HAP-1 (cell line): ENCODE data around the gene BCAP31.
"Not testable (repeated sequence)": the region's sequence is repeated elsewhere in the genome, so short reads cannot be mapped to it uniquely, and the experiment has no call there.

Experiments used
- DNase-seq, 2 experiments: peaks; one replicate each; pipeline ENCODE4 v3.0.0-alpha.2; 2016 to 2020; ENCODE audit warnings: low spot score in 2 of 2
- H3K27me3 ChIP-seq: fragments of 250-450 bp; sonication (Bioruptor Pico); 2 replicates; pipeline ENCODE4 v1.5.1; 2020; ENCODE audit warnings: low read depth, mild to moderate bottlenecking, moderate library complexity
- H3K36me3 ChIP-seq: fragments of 250-450 bp; sonication (Bioruptor Pico); replicated peaks from 2 replicates; pipeline ENCODE4 v1.5.1; 2020; ENCODE audit warnings: mild to moderate bottlenecking
- H3K4me1 ChIP-seq: fragments of 250-450 bp; sonication (Bioruptor Pico); 2 replicates; pipeline ENCODE4 v1.5.1; 2020; ENCODE audit warnings: mild to moderate bottlenecking
- H3K4me3 ChIP-seq: fragments of 250-450 bp; sonication (Bioruptor Pico); 2 replicates; pipeline ENCODE4 v1.5.1; 2020; ENCODE audit warnings: mild to moderate bottlenecking, moderate library complexity
- H3K9me3 ChIP-seq: fragments of 250-450 bp; sonication (Bioruptor Pico); 2 replicates; pipeline ENCODE4 v1.5.1; 2020; ENCODE audit warnings: mild to moderate bottlenecking, moderate library complexity
- in situ Hi-C: fragments of 300-500 bp; cut with MboI; formaldehyde crosslinking; loops from 3 replicates; pipeline ENCODE4 v1.14.3; 2020; ENCODE audit warnings: low sequenced_read_pairs, inconsistent platforms, mixed read lengths

The BCAP31 gene

DNA sequence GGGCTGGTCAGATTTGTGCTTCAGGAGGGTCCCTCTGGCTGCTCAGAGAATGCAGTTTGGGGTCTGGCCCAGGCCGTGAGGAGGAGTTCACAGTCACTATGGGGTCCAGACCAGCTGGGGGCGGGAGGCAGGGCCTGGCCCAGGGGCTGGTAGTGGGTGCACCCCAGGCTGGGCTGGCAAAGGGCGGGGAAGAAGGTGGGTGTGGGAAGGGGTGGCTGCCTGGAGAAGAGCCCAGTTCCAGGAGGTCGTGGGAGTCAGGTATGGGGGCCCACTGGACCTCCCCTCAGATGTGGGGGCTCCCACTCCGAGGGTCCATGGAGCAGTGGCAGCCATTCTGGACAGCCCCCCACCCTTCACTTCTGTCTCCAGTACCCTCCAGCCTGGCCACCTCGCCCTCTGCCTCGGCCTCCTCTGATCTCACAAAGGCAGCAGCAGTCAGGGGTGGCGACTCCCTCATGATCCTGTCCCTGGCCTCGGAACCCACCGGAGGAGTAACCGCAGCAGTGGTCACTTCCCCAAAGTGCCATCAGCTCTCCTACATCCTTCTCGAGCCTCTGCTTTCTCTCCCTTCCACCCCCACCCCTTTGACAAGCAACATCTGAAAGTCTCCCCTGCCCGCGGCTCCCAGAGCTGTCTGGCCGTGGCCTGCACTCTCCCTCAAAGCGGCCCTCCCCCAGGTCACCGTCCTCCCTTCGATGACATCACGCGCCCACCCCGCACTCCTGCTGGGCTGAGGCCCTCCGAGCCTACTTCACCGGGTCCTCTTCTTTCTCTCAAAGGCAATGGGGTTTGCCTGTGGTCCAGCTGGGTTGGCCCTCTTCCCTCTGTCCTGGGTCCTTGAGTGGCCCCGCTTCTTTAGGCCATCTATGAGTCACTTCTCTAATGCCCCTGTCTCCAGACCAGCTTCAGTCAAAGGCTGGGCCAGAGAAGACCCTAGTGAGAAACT lies 38.2 kb downstream of the BCAP31 start:
- Histone ChIP-seq H3K9me3 (peaks cover 9% of the 10 kb centered on the region), H3K4me3 (peak overlapping the region; percentile 36), H3K27me3 (no peaks in the 10 kb centered on the region), H3K36me3 (peaks cover 13% of the 10 kb centered on the region), H3K4me1 (peaks cover 46% of the 10 kb centered on the region)
- in situ Hi-C loops, result no loop called here
- DNase-seq, result no peak

DNA sequence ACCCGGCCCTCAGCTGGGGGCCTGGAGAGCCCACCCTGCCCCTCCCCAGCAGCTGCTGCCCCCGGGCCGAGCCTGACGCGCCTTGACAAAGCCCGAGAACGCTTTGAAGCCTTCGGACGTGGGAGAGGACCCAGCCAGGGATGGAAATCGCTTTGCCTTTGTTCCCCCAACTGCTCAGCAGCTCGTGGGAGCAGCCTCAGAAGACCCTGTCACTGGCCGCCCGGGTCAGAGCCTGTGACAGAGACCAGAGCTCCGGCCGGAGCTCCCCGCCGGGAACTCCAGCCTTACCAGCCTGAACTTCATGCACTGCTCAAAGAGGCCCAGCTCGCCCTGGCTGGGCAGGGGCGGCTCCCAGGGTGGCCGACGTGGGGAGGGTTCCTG lies 39.0 kb downstream of the BCAP31 start:
- Histone ChIP-seq H3K4me3 (peak overlapping the region; percentile 16), H3K36me3 (peaks cover 8% of the 10 kb centered on the region), H3K9me3 (peaks cover 9% of the 10 kb centered on the region), H3K27me3 (no peaks in the 10 kb centered on the region), H3K4me1 (peaks cover 44% of the 10 kb centered on the region)
- DNase-seq, result peak in 1 of 2 experiments; percentile 51
- in situ Hi-C loops, result no loop called here

DNA sequence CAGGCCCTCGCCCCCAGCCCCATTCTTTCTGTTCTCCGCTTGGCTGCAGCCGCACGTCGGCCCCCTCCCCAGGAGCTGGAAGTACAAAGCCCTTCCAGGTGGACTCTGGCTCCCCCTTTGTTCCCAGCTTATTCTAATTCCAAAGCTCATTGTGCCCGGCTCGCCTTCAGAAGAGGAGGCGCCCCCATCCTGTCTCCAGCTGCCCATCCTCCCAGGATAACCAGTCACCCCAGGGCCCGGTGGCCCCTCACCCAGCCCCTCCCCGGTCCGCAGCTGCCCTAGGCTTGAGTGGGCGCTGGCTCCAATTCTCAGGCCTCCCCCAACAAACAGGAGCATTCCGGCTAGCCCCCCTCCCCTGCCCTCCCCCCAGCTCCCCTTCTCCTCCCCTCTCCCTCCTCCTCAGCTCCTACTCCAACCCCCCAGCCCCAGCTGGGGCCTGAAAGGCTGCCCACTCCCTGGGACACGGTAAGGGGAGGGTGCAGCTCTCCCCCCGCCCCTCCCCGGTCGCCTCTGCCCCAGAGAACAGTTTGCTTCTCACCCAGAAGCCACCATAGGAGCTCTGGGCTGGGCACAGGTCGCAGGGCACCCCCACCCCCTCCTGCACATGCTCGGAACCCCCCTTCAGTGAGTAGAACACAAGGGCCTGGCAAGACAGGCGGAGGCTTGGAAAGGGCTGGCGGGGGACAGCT lies 39.6 kb downstream of the BCAP31 start:
- peaks cover 9% of the 10 kb centered on the region for H3K9me3 ChIP-seq
- peak; percentile 87 for DNase-seq

DNA sequence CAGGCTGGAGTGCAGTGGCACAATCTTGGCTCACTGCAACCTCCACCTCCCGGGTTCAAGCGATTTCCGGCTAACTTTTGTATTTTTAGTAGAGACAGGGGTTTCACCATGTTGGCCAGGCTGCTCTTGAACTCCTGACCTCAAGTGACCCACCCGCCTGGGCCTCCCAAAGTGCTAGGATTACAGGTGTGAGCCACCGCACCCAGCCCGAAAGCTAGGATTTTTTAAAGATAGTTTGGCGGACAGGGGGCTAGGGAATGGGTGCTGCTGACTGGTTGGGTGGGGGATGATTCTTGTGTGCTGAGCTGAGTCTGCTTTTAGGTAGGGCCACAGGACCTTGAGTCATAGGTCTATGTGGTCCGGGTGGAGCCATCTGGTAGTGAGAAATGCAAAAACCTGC lies 40.7 kb downstream of the BCAP31 start:
- DNase-seq, H3K4me3 ChIP-seq, H3K36me3 ChIP-seq, H3K27me3 ChIP-seq, H3K9me3 ChIP-seq, in situ Hi-C loops: not testable (repeated sequence)
- peaks cover 40% of the 10 kb centered on the region for H3K4me1 ChIP-seq

More for the DNA sequence above, 39.6 kb downstream of the BCAP31 start:
- H3K4me3 ChIP-seq, result peak overlapping the region; percentile 16
- H3K36me3 ChIP-seq, result peaks cover 2% of the 10 kb centered on the region
- H3K4me1 ChIP-seq, result peaks cover 40% of the 10 kb centered on the region
- in situ Hi-C loops, result no loop called here
- H3K27me3 ChIP-seq, result no peaks in the 10 kb centered on the region

DNA sequence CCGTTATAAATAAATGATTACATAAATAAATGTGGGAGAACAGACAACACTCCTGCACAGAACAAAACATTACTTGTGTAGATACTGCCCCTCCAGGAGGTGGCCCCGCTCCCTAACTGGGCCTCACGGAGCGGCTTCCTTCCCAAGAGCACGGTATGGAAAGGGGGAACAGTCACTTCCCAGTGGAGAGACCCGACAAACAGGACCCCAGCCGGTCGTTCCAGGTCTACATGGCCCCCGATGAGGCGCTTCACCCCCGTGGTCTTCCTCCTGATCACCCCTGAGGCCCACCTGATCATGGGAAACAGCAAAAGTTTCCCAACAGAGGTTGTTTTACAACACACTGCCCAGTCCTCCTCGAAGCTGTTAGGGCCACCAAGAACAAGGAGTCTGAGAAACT lies 43.0 kb downstream of the BCAP31 start:
- Histone ChIP-seq H3K27me3 (no peaks in the 10 kb centered on the region), H3K36me3 (no peaks in the 10 kb centered on the region), H3K9me3 (peaks cover 9% of the 10 kb centered on the region), H3K4me1 (peaks cover 32% of the 10 kb centered on the region), H3K4me3 (no peak overlapping the region)
- no peak for DNase-seq
- in situ Hi-C loops, result no loop called here

DNA sequence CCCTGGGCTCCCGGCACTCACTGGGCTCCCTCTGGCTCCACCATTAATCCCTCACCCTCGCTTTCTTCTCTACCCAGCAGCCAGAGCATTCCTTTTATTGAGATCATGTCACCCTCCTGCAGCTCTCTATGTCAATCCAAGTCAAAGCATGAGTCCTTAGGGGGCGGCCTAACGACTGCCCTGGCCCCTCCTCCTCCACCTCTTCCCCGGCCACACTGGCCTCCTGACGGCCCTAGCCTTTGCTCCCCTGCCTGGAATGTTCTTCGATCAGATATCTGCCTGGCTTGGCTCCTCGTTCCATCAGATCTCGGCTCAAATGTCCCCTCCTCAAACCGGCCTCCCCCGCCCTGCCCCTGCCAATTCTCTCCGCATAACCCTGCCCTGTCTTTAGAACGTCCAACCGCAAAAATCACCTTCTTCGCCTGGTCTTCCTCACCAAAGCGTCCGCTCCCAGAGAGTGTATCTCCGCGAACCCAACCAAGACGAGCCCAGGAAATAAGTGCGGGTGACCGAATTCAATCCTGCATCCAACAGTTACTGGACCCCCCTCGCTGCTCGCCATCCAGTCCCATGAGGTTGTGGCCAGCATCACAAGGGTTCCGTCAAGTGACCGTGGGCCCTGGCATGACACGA lies 49.9 kb downstream of the BCAP31 start:
- Histone ChIP-seq H3K36me3 (no peaks in the 10 kb centered on the region), H3K9me3 (no peaks in the 10 kb centered on the region), H3K4me1 (no peaks in the 10 kb centered on the region), H3K4me3 (no peak overlapping the region), H3K27me3 (peaks cover 4% of the 10 kb centered on the region)
- in situ Hi-C loops, result loop anchor here (25.0 kb wide), 1 partner anchor 712 kb away; no protein-coding TSS in a partner anchor
- DNase-seq, result no peak

DNA sequence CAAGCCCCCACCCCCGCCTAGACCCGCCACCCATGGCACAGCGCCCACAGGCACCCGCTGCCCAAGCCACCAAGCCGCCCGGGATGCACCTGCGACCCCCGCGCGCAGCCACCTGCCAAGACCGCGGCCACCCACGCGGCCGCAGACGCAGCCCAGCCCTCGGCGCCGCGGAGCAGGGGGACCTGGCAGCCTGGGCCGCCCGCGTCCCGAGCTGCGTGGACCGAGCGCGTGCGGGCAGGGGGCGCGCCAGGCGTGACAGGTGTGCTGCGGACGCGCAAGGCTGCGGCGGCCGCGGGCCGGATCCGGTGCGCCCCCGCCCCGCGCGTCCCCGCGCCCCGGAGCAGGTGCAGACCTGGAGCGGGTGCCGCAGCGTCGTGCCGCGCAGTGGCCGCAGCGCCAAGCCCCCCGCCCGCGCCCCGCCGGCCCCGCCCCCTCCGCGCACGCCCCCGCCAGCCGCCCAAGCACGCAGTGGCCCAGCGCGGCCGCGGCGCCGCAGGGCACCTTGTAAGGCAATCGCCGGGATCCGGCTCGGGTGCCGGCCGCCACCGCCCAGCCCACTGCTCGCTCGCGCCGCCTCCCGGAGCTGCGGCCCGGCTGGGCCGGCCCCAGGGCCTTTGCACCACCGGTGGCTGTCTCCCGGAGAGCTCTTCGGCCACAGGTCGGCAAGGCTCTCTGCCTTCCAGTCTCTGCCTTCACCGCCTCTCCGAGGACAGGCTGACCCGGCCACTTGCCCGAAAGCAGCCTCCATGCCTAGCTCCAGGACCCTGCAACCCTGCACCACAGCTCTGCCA lies 50.6 kb downstream of the BCAP31 start, which contains the start of gene PNCK:
TSS of gene PNCK (minus strand) at position 386 of the 791 bp plus-strand sequence. CDS start 737 bp downstream, outside the sequence.
- Histone ChIP-seq H3K9me3 (no peaks in the 10 kb centered on the region), H3K27me3 (peaks cover 4% of the 10 kb centered on the region), H3K4me3 (peak within 1 kb of the TSS; percentile 3; the same call in 1 of the 2 replicates), H3K36me3 (no peaks in the 10 kb centered on the region), H3K4me1 (no peaks in the 10 kb centered on the region)
- no peak for DNase-seq
- in situ Hi-C loops, result loop anchor here (25.0 kb wide), 1 partner anchor 711 kb away; no protein-coding TSS in a partner anchor

DNA sequence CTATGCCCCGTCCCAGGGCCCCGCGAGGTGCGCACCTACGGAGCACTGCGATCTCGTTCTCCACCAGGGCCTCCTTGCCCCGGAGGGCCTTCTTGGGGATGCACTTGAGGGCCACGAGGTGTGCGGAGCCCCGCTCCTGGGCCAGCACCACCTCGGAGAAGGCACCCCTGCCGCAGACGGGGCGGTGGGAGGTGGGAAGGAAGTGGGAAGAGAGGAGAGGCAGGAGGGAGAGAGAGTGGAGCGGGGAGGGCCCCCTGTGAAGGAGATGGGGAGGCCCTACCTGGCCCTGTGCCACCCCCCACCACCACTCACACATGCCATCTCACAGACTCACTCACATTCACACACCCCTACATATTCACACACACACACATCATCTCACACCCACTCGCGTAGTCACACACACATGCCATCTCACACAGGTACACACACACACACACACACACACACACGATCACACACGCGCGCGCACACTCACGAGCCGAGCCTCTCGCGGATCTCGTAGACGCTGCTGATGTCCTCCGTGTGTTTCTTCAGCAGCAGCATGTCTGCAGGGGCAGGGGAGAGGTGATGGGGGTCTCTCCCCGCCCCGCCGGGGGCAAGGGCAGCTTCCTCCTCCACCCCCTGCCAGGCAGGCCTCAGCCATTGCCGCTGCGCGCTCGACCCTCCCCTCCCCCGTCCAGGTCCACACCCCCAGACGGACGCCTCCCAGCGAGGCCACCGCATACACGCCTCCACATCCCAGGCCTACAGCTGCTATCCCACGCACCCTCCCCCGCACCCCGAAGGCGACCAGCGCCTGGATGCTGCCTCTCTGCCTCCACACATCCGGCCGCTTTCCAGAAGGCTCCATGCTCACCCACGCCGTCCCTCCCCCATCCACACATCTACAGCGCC lies 51.4 kb downstream of the BCAP31 start:
- peak overlapping the region; percentile 3; the same call in 1 of the 2 replicates for H3K4me3 ChIP-seq
- H3K9me3 ChIP-seq, result no peaks in the 10 kb centered on the region
- in situ Hi-C loops, result loop anchor here (25.0 kb wide), 1 partner anchor 710 kb away; no protein-coding TSS in a partner anchor
- peaks cover 2% of the 10 kb centered on the region; the same call in 1 of the 2 replicates for H3K4me1 ChIP-seq
- H3K36me3 ChIP-seq, result no peaks in the 10 kb centered on the region
- peaks cover 4% of the 10 kb centered on the region for H3K27me3 ChIP-seq
- peak in 1 of 2 experiments; percentile 43 for DNase-seq

DNA sequence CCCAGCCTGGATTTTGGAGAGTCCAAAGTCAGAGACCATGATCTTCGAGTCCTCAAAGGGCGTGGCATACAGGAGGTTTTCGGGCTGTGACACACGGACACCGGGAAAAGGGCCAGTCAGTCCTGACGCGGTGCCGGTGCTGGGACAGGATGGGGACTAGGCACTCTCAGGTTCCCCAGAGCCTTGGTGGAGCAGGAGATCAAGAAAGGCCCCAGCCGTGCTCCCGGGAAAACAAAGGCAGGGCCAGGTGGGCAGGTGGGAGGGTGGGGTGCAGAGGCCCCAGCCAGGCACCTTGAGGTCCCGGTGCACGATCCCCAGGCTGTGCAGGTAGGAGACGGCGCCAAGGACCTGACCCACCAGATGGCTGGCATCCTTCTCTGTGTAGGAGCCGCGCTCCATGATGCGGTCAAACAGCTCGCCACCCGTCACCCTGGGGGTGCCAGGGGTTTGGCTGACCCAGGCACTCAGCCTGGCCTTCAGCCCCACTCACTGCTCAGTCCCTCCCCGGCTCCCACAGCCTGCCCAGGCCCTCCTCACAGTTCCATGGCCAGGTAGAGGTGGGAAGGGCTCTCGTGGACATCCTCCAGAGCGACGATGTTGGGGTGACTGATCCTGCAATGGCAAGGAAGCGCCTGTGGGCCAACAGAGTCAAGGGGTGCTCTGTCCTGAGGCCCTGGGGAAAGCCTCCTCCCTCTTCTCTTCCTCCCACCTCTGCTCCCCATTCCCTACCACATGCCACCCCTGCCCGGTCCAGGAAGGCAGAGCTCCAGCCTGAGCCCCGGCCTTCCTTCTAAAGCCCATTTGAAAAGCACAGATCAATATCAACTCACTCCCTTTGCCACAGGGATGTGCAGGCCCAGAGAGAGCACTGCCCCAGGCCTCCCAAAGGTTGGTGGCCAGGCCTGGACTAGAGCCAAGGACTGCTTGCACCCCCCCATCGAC lies 52.3 kb downstream of the BCAP31 start:
- H3K27me3 ChIP-seq, result peaks cover 4% of the 10 kb centered on the region
- no peak for DNase-seq
- no peaks in the 10 kb centered on the region for H3K9me3 ChIP-seq
- H3K4me3 ChIP-seq, result no peak overlapping the region
- no peaks in the 10 kb centered on the region for H3K36me3 ChIP-seq
- in situ Hi-C loops, result loop anchor here (25.0 kb wide), 1 partner anchor 710 kb away; no protein-coding TSS in a partner anchor
- peaks cover 2% of the 10 kb centered on the region; the same call in 1 of the 2 replicates for H3K4me1 ChIP-seq

DNA sequence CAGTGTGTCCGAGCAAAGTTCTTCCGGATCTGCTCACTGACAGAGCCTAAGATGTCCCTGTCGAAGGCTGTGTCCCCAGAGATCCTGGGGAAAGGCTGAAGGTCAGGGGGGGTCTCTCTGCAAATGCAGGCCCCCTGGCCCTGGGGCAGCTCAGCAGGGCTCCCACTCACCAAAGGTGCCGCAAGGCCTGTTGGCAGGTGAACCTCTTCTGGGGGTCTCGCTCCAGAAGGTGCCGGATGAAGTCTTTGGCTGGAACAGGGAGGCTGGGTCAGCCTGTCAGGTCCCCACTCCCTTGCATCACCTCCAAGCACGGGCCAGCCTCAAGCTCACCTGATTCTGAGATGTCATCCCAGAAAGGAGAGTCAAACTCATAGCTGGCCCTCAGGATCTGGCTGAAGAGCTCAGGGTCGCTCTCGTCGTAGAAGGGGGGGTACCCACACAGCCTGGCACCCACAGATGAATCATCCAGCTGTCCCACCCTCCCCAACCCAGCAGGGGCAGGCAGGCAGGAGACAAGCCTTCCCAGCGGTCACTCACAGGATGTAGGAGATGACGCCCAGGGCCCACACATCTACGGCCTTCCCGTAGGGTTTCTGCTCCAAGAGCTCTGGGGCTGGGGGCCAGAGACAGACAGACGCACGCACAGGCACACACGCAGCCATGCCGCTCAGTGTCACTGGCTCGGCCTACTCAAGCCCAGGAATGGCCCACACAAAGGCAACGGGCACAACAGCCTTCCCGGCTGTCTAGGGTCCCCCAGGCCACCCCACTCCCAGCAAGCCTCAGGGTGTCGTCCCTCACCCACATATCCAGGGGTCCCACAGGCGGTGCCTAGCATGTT lies 53.2 kb downstream of the BCAP31 start:
- Histone ChIP-seq H3K9me3 (no peaks in the 10 kb centered on the region), H3K4me3 (no peak overlapping the region), H3K27me3 (peaks cover 4% of the 10 kb centered on the region), H3K36me3 (no peaks in the 10 kb centered on the region), H3K4me1 (peaks cover 2% of the 10 kb centered on the region; the same call in 1 of the 2 replicates)
- DNase-seq, result no peak
- in situ Hi-C loops, result loop anchor here (25.0 kb wide), 1 partner anchor 709 kb away; no protein-coding TSS in a partner anchor
